HUES6 (cell line): Measurements from ENCODE around the gene PPP1R14B.
A peak's percentile ranks its signal among the peaks of the same experiment; 100 is the strongest.
"Not testable (repeated sequence)": the region's sequence is repeated elsewhere in the genome, so short reads cannot be mapped to it uniquely, and the experiment has no call there.

ENCODE experiments used
- H3K27ac ChIP-seq: 2 replicates; pipeline ENCODE4 v1.7.0; 2013; ENCODE audit warnings: low read depth, mild to moderate bottlenecking, low read length, inconsistent platforms
- H3K27me3 ChIP-seq: 2 replicates; pipeline ENCODE4 v1.6.1; 2013; ENCODE audit warnings: low read length; ENCODE audit not compliant: control insufficient read depth, insufficient read depth
- H3K36me3 ChIP-seq: 2 replicates; pipeline ENCODE4 v1.6.1; 2013; ENCODE audit warnings: low read length; ENCODE audit not compliant: control insufficient read depth, insufficient read depth
- H3K4me1 ChIP-seq: 2 replicates; pipeline ENCODE4 v1.6.1; 2013; ENCODE audit warnings: low read length; ENCODE audit not compliant: control insufficient read depth, insufficient read depth
- H3K4me3 ChIP-seq: 2 replicates; pipeline ENCODE4 v1.5.1; 2013; ENCODE audit warnings: low read depth, low read length
- H3K9ac ChIP-seq: one replicate; pipeline ENCODE4 v1.6.1; 2013; ENCODE audit warnings: mild to moderate bottlenecking, low read length
- H3K9me3 ChIP-seq: 2 replicates; pipeline ENCODE4 v1.6.1; 2013; ENCODE audit warnings: low read depth, low read length; ENCODE audit not compliant: control insufficient read depth, insufficient read depth

PPP1R14B gene

GRCh38 chr11:64249563-64250414, 3.0 kb upstream of the PPP1R14B start:
- H3K27ac ChIP-seq = peak overlapping the region; percentile 8; the same call in 1 of the 2 replicates
- H3K36me3 ChIP-seq = peaks cover 12% of the 10 kb centered on the region
- H3K9me3 ChIP-seq = no peaks in the 10 kb centered on the region
- peaks cover 53% of the 10 kb centered on the region for H3K4me1 ChIP-seq
- H3K27me3 ChIP-seq = no peaks in the 10 kb centered on the region
- peak overlapping the region; percentile 90 for H3K4me3 ChIP-seq
- peak overlapping the region; percentile 59 for H3K9ac ChIP-seq

GRCh38 chr11:64249038-64249437, 2.3 kb upstream of the PPP1R14B start:
- H3K4me3 ChIP-seq = peak overlapping the region; percentile 91; the same call in 1 of the 2 replicates
- peaks cover 8% of the 10 kb centered on the region for H3K36me3 ChIP-seq
- H3K4me1 ChIP-seq = peaks cover 53% of the 10 kb centered on the region
- no peaks in the 10 kb centered on the region for H3K9me3 ChIP-seq
- peak overlapping the region; percentile 56; the same call in 1 of the 2 replicates for H3K27ac ChIP-seq
- H3K27me3 ChIP-seq = no peaks in the 10 kb centered on the region
- H3K9ac ChIP-seq = peak overlapping the region; percentile 35

GRCh38 chr11:64248578-64248977, 1.8 kb upstream of the PPP1R14B start:
- Histone ChIP-seq H3K9ac (no peak overlapping the region), H3K27ac (peak overlapping the region; percentile 56; the same call in 1 of the 2 replicates), H3K4me1 (peaks cover 52% of the 10 kb centered on the region), H3K36me3 (peaks cover 11% of the 10 kb centered on the region), H3K4me3 (peak overlapping the region; percentile 91; the same call in 1 of the 2 replicates), H3K27me3 (no peaks in the 10 kb centered on the region), H3K9me3 (no peaks in the 10 kb centered on the region)

GRCh38 chr11:64247729-64248531, 1.2 kb upstream of the PPP1R14B start:
- no peaks in the 10 kb centered on the region for H3K27me3 ChIP-seq
- peaks cover 50% of the 10 kb centered on the region for H3K4me1 ChIP-seq
- no peak overlapping the region for H3K27ac ChIP-seq
- no peaks in the 10 kb centered on the region for H3K9me3 ChIP-seq
- peaks cover 18% of the 10 kb centered on the region for H3K36me3 ChIP-seq
- H3K9ac ChIP-seq = peak overlapping the region; percentile 40
- peak overlapping the region; percentile 91 for H3K4me3 ChIP-seq

GRCh38 chr11:64246621-64246870, 197 bp downstream of the PPP1R14B start:
- H3K9me3 ChIP-seq, H3K27me3 ChIP-seq, H3K27ac ChIP-seq: not testable (repeated sequence)
- peak overlapping the region; percentile 84 for H3K9ac ChIP-seq
- peak overlapping the region; percentile 81; the same call in 1 of the 2 replicates for H3K4me3 ChIP-seq
- H3K4me1 ChIP-seq = peaks cover 47% of the 10 kb centered on the region
- peaks cover 19% of the 10 kb centered on the region for H3K36me3 ChIP-seq

GRCh38 chr11:64245797-64246620, 734 bp downstream of the PPP1R14B start:
- H3K36me3 ChIP-seq = peaks cover 19% of the 10 kb centered on the region

GRCh38 chr11:64245401-64245796, 1.3 kb downstream of the PPP1R14B start:
- H3K36me3 ChIP-seq = peaks cover 19% of the 10 kb centered on the region
- peaks cover 44% of the 10 kb centered on the region for H3K4me1 ChIP-seq
- peak overlapping the region; percentile 81 for H3K4me3 ChIP-seq
- no peaks in the 10 kb centered on the region for H3K27me3 ChIP-seq
- peak overlapping the region; percentile 84 for H3K9ac ChIP-seq
- no peak overlapping the region; the same call in 1 of the 2 replicates for H3K27ac ChIP-seq
- no peaks in the 10 kb centered on the region for H3K9me3 ChIP-seq

More at GRCh38 chr11:64245797-64246620, 734 bp downstream of the PPP1R14B start:
- Histone ChIP-seq H3K4me1 (peaks cover 47% of the 10 kb centered on the region), H3K9ac (peak overlapping the region; percentile 84), H3K4me3 (peak overlapping the region; percentile 81), H3K9me3 (no peaks in the 10 kb centered on the region), H3K27ac (peak overlapping the region; percentile 17; the same call in 1 of the 2 replicates), H3K27me3 (no peaks in the 10 kb centered on the region)

- H3K36me3 ChIP-seq = peaks cover 19% of the 10 kb centered on the region
- peaks cover 44% of the 10 kb centered on the region for H3K4me1 ChIP-seq
- H3K27me3 ChIP-seq = no peaks in the 10 kb centered on the region
- peak overlapping the region; percentile 81 for H3K4me3 ChIP-seq
- no peaks in the 10 kb centered on the region for H3K9me3 ChIP-seq
- H3K9ac ChIP-seq = no peak overlapping the region
- H3K27ac ChIP-seq = no peak overlapping the region; the same call in 1 of the 2 replicates
Measured at GRCh38 chr11:64244966-64245365, 1.8 kb downstream of the PPP1R14B start.

- no peak overlapping the region for H3K27ac ChIP-seq
- no peak overlapping the region for H3K9ac ChIP-seq
- H3K4me3 ChIP-seq = no peak overlapping the region
- H3K36me3 ChIP-seq = peaks cover 19% of the 10 kb centered on the region
- peaks cover 39% of the 10 kb centered on the region for H3K4me1 ChIP-seq
- H3K9me3 ChIP-seq = no peaks in the 10 kb centered on the region
- H3K27me3 ChIP-seq = no peaks in the 10 kb centered on the region
Measured at GRCh38 chr11:64244107-64244506, 2.6 kb downstream of the PPP1R14B start.

GRCh38 chr11:64243236-64243854, 3.4 kb downstream of the PPP1R14B start:
- no peak overlapping the region for H3K27ac ChIP-seq
- H3K9ac ChIP-seq = no peak overlapping the region
- H3K9me3 ChIP-seq = no peaks in the 10 kb centered on the region
- peaks cover 27% of the 10 kb centered on the region for H3K36me3 ChIP-seq
- no peak overlapping the region for H3K4me3 ChIP-seq
- peaks cover 32% of the 10 kb centered on the region for H3K4me1 ChIP-seq
- H3K27me3 ChIP-seq = no peaks in the 10 kb centered on the region
